GM10847 (cell line): ENCODE measurements around the gene MYL10.

Source experiments
- POLR2A ChIP-seq: IDR thresholded peaks from 2 replicates; pipeline ENCODE4 v1.6.1; 2011; ENCODE audit not compliant: insufficient read length; ENCODE audit errors: extremely low read depth

The MYL10 gene

GRCh38 chr7:101581891-101582290 is 47.2 kb downstream of the MYL10 start:
- no peak for TF ChIP-seq POLR2A

- TF ChIP-seq POLR2A, result no peak
Observed at GRCh38 chr7:101580596-101580995, 48.5 kb downstream of the MYL10 start.

- no peak for TF ChIP-seq POLR2A
Observed at GRCh38 chr7:101578552-101578951, 50.5 kb downstream of the MYL10 start.

- no peak for TF ChIP-seq POLR2A
Observed at GRCh38 chr7:101576998-101577397, 52.1 kb downstream of the MYL10 start.

GRCh38 chr7:101575721-101576120 is 53.4 kb downstream of the MYL10 start:
- no peak for TF ChIP-seq POLR2A

GRCh38 chr7:101575168-101575567 is 53.9 kb downstream of the MYL10 start:
- TF ChIP-seq POLR2A, result no peak

GRCh38 chr7:101572156-101572555 is 56.9 kb downstream of the MYL10 start:
- TF ChIP-seq POLR2A, result no peak

- TF ChIP-seq POLR2A, result no peak
Observed at GRCh38 chr7:101567230-101567629, 61.9 kb downstream of the MYL10 start.

- no peak for TF ChIP-seq POLR2A
Observed at GRCh38 chr7:101565601-101566209, 63.4 kb downstream of the MYL10 start.

- no peak for TF ChIP-seq POLR2A
Observed at GRCh38 chr7:101564778-101565211, 64.3 kb downstream of the MYL10 start.

GRCh38 chr7:101563943-101564777 is 64.9 kb downstream of the MYL10 start:
- no peak for TF ChIP-seq POLR2A
